ENCODE results near the gene CLDN6. TPM values are rescaled to one million over a fixed set of nuclear protein-coding genes. Genes with fewer than 3 reads are reported as not detected.
A peak's percentile ranks its signal among the peaks of the same experiment; 100 is the strongest.

Gene CLDN6
- polyA plus RNA-seq, 1 experiment, result 0.07 TPM

DNA sequence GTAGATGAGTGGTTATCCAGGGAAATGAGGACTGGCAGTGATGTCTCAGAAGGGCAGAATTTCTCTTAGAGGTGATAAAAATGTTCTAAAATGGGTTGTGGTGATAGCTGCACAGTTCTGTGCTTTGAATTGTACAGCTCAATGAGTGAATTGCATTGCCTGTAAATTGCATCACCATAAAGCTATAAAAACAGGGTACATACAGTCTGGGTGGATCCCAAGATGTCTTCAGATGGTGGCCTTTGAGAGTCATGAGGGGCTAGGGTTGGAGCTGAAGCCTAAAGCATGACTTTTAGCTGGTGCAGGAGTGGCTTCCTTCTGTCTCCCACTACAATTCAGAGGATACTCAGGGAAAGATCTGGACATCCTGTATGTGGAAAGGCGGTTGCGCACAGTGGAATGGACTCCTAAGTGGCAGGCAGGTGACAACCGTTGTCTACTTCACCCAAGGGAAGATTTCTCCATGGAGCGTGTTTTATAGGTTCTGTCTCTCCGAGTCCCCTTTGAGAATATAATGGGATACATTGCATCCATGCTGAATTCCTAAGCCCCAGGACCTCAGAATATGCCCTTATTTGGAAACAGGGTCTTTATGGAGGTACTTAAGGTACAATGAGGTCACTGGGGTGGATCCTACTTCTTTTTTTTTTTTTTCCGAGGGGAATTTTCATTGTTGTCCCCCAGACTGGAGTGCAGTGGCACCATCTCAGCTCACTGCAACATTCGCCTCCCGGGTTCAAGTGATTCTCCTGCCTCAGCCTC, 45.8 kb upstream of the CLDN6 start:
- no peak overlapping the region for H3K4me3 ChIP-seq (ENCODE audit: low read depth, low read length)
- TF ChIP-seq, protein P1, sequence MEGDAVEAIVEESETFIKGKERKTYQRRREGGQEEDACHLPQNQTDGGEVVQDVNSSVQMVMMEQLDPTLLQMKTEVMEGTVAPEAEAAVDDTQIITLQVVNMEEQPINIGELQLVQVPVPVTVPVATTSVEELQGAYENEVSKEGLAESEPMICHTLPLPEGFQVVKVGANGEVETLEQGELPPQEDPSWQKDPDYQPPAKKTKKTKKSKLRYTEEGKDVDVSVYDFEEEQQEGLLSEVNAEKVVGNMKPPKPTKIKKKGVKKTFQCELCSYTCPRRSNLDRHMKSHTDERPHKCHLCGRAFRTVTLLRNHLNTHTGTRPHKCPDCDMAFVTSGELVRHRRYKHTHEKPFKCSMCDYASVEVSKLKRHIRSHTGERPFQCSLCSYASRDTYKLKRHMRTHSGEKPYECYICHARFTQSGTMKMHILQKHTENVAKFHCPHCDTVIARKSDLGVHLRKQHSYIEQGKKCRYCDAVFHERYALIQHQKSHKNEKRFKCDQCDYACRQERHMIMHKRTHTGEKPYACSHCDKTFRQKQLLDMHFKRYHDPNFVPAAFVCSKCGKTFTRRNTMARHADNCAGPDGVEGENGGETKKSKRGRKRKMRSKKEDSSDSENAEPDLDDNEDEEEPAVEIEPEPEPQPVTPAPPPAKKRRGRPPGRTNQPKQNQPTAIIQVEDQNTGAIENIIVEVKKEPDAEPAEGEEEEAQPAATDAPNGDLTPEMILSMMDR (IDR thresholded peaks at IDR 0.05; ENCODE audit: low read depth, low read length), result no peak
- no peak overlapping the region for H3K27ac ChIP-seq (ENCODE audit: low read depth, low read length)
- DNase-seq (ENCODE audit: low read depth, low spot score), result no peak
- CTCF ChIA-PET, result interaction anchor here (1.0 kb wide), 1 partner anchor 32 kb away, joined by 4 read pairs; no protein-coding TSS in a partner anchor
- POLR2A ChIA-PET, result no interaction called here
- no peaks in the 10 kb centered on the region for H3K9me3 ChIP-seq (ENCODE audit: control insufficient read depth, insufficient read depth, low read length)
- H3K27me3 ChIP-seq (ENCODE audit: control insufficient read depth, insufficient read depth, low read length), result no peaks in the 10 kb centered on the region

DNA sequence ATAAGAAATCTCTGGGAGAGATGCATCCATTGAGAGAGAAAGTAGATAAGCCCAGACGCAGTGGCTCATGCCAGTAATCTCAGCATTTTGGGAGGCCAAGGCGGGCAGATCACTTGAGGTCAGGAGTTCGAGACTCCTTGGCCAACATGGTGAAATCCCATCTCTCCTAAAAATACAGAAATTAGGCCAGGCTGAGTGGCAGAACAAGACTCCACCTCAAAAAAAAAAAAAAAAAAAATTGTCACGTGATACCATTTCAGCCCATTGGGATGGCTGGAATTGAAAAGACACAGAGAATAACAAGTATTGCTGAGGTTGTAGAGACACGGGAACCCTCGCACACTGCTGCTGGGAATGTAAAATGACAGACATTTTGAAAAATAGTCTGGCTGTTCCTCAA, 44.6 kb upstream of the CLDN6 start:
- TF ChIP-seq, protein P1 (IDR thresholded peaks at IDR 0.05; ENCODE audit: low read depth, low read length), result no peak
- ChIA-PET CTCF (no interaction called here), POLR2A (no interaction called here)
- no peak for DNase-seq (ENCODE audit: low read depth, low spot score)
- Histone ChIP-seq H3K9me3 (ENCODE audit: control insufficient read depth, insufficient read depth, low read length) (no peaks in the 10 kb centered on the region), H3K27ac (ENCODE audit: low read depth, low read length) (no peak overlapping the region), H3K4me3 (ENCODE audit: low read depth, low read length) (no peak overlapping the region), H3K27me3 (ENCODE audit: control insufficient read depth, insufficient read depth, low read length) (no peaks in the 10 kb centered on the region)

DNA sequence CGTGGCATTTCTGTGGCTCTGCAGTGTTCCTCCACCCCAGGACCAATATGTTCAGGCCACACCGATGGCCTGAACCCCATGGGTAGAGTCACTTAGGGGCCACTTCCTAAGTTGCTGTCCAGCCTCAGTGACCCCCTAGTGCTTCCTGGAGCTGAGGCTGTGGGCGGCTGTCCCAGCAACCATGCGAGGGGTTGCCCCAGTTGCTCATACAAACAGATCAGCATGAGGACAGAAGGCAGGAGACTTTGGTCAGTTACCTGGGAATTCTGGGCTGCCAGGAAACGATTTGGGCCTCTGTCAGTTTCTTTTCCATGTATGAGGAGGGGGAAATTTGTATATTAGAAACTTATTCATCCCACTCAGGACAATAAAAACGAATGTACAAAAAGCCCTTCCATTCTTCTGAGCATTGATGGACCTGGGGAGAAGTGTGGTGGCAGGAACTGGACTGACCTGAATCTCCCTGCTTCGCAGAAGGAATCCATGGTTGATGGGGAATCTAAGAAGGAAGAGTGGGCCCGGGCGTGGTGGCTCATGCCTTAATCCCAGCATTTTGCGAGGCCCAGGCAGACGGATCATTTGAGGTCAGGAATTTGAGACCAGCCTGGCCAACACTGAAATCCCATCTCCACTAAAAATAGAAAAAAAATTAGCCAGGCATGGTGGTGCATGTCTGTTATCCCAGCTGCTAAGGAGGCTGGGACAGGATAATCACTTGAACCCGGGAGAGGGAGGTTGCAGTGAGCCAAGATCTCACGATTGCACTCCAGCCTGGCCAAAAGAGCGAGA, 42.5 kb upstream of the CLDN6 start:
- DNase-seq (ENCODE audit: low read depth, low spot score), result no peak
- no peaks in the 10 kb centered on the region for H3K9me3 ChIP-seq (ENCODE audit: control insufficient read depth, insufficient read depth, low read length)
- no peak overlapping the region for H3K4me3 ChIP-seq (ENCODE audit: low read depth, low read length)
- no peak overlapping the region for H3K27ac ChIP-seq (ENCODE audit: low read depth, low read length)
- ChIA-PET POLR2A (no interaction called here), CTCF (interaction anchor here (0.6 to 2.7 kb wide), 3 partner anchors 16 to 1441 kb away, joined by 3 to 57 read pairs (median 7); no protein-coding TSS in a partner anchor)
- H3K27me3 ChIP-seq (ENCODE audit: control insufficient read depth, insufficient read depth, low read length), result no peaks in the 10 kb centered on the region
- TF ChIP-seq, protein P1 (IDR thresholded peaks at IDR 0.05; ENCODE audit: low read depth, low read length), result no peak

DNA sequence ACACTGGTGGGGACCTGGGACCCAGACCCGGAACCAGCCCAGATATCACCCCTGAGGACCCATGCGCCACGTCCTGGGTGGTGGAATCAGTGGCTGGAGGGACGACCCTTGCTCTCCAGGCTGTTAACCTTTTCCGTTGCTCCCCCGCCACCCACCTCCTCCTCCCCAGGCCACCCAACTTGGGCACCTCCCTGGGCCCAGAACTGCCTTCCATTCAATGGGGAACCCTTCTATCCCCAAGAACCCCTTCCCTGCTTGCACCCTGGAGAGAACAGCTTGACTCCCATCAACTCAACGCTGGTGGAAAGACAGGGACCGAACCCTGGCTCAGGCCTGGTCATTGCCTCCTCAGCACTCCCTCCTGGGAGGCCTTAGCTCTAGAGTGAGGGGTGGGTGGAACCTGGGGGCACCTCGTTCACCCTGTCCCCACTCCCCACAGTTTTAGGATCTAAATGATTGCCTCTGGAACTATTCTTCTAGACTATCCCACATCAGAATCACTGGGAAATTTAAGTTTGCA, 41.8 kb upstream of the CLDN6 start:
- Histone ChIP-seq H3K27me3 (ENCODE audit: control insufficient read depth, insufficient read depth, low read length) (no peaks in the 10 kb centered on the region), H3K27ac (ENCODE audit: low read depth, low read length) (peak overlapping the region; percentile 57), H3K4me3 (ENCODE audit: low read depth, low read length) (peak overlapping the region; percentile 57), H3K9me3 (ENCODE audit: control insufficient read depth, insufficient read depth, low read length) (no peaks in the 10 kb centered on the region)
- no peak for DNase-seq (ENCODE audit: low read depth, low spot score)
- ChIA-PET POLR2A (no interaction called here), CTCF (interaction anchor here (0.6 to 2.7 kb wide), 19 partner anchors 11 to 1442 kb away, joined by 3 to 57 read pairs (median 5); no protein-coding TSS in a partner anchor)
- TF ChIP-seq, protein P1 (IDR thresholded peaks at IDR 0.05; ENCODE audit: low read depth, low read length), result no peak
